ENCODE data around the gene KIAA1755.

DNA sequence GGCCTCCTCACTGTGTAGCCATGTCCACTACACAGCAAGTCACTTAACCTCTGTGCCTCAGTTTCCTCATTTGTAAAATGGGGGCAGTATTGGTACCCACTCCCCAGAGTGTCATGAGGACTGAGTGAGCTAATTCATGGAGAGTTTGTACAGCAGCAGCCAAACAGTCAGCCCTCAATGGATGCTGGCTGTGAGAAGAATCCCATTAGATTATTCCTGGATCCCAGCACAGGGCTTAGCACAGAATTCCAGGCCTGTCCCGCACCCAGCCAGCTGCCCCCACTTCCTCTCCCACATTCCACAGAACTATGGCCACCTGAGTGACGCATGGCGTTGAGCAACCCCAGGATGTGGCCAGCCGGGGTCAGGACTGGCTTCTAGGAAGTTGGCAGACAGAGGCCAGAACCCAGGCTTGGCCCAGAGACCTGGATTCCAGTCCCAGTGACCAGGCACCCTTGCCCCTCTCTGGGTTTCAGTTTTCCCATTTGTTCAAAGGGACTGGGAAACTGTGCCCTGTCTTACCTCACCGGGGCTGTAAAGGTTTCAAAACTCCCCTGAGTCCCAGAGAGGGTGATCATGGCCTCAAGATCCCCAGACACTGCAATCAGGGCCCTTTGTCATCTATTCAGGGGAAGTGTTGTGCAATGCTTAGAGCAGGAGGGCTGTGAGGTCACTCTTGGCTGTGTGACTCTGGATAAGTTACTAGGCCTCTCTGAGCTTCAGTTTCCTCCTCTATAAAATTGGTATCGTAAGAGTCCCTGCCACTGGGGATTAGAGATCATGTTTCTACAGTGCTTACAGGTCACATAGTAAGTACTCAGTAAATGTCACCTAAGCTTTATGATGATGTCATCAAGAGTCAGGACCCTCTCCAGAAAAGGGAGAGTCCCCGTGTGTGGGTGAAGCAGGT is 92.4 kb downstream of the KIAA1755 start:
- TF ChIP-seq, protein P1, sequence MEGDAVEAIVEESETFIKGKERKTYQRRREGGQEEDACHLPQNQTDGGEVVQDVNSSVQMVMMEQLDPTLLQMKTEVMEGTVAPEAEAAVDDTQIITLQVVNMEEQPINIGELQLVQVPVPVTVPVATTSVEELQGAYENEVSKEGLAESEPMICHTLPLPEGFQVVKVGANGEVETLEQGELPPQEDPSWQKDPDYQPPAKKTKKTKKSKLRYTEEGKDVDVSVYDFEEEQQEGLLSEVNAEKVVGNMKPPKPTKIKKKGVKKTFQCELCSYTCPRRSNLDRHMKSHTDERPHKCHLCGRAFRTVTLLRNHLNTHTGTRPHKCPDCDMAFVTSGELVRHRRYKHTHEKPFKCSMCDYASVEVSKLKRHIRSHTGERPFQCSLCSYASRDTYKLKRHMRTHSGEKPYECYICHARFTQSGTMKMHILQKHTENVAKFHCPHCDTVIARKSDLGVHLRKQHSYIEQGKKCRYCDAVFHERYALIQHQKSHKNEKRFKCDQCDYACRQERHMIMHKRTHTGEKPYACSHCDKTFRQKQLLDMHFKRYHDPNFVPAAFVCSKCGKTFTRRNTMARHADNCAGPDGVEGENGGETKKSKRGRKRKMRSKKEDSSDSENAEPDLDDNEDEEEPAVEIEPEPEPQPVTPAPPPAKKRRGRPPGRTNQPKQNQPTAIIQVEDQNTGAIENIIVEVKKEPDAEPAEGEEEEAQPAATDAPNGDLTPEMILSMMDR (IDR thresholded peaks at IDR 0.05), result no peak
- no peak for TF ChIP-seq ZFX (IDR thresholded peaks at IDR 0.05; ENCODE audit: borderline replicate concordance)
